Loucy (cell line): ENCODE results near the gene PRMT2.

Experiments
- EZH2phosphoT487 ChIP-seq: fragments of 200-600 bp; IDR thresholded peaks from 2 replicates; pipeline ENCODE4 v1.6.1; 2018; ENCODE audit warnings: antibody characterized with exemption, mild to moderate bottlenecking, moderate library complexity, borderline replicate concordance
- TF ChIP-seq, protein P1 (sequence below): fragments of 200-600 bp; sonication (generic); conservative IDR thresholded peaks from 2 replicates; pipeline ENCODE4 v1.5.1; 2014; ENCODE audit warnings: mild to moderate bottlenecking, antibody characterized with exemption, low read length

DNA sequence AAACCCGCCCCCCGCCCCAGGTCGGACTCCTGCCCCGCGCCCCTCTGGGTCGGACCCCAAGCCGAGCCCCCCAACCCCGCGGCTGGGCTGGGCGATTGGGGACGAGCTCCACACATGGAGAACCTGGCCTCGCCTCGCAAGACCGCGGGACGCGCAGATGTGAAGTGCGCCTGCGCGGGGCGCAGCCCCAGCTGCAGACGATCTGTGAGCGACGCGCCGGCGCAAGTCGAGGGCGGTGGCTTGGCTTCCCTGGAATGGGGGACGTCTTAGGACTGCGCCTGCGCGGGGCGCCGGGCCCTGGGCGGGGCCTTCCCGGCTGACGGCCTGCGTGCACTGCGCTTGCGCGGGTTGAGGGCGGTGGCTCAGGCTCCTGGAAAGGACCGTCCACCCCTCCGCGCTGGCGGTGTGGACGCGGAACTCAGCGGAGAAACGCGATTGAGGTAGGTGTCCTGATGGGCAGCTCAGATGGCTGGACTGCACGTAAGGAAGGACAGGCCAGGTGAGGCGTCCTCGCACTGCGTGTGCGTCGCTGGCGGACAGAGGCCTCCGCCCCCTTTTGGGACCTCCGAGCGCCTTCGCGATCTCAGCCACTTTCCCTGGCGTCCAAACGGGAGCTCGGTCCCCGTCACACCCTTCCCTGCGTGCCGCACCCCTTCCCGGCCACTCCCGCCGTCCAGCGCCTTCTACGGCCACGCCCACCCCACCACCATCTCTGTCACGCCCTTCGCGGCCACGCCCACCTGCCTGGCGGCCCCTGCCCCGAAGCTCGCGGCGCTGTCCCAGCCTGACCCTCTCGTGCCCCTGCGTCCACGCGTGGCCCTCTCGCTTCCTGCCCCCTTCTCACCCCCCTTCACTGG, at the start of gene PRMT2:
- TF ChIP-seq, protein P1, sequence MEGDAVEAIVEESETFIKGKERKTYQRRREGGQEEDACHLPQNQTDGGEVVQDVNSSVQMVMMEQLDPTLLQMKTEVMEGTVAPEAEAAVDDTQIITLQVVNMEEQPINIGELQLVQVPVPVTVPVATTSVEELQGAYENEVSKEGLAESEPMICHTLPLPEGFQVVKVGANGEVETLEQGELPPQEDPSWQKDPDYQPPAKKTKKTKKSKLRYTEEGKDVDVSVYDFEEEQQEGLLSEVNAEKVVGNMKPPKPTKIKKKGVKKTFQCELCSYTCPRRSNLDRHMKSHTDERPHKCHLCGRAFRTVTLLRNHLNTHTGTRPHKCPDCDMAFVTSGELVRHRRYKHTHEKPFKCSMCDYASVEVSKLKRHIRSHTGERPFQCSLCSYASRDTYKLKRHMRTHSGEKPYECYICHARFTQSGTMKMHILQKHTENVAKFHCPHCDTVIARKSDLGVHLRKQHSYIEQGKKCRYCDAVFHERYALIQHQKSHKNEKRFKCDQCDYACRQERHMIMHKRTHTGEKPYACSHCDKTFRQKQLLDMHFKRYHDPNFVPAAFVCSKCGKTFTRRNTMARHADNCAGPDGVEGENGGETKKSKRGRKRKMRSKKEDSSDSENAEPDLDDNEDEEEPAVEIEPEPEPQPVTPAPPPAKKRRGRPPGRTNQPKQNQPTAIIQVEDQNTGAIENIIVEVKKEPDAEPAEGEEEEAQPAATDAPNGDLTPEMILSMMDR: no peak; the same call in 1 of the 2 replicates
- no peak for TF ChIP-seq EZH2phosphoT487
